Lung (tissue), 12 donors: ENCODE measurements around the gene CADM2. TPM values are rescaled to one million over a fixed set of nuclear protein-coding genes. Genes with fewer than 3 reads are reported as not detected.

Source experiments
- ATAC-seq: fragments of 200-7000 bp; cut with Tn5 transposase; one replicate; pipeline ENCODE4 v1.9.1; 2020; ENCODE audit warnings: moderate number of reproducible peaks; ENCODE audit not compliant: insufficient read depth, low FRiP score
- DNase-seq, 3 donors: peaks; one replicate each; pipeline ENCODE4 v3.0.0-alpha.2; 2013 to 2017
- H3K27ac ChIP-seq, 2 donors: one replicate each; pipeline ENCODE4 v1.5.1; 2013; ENCODE audit warnings: mild to moderate bottlenecking in 2 of 2, moderate library complexity in 2 of 2, control low read depth in 1 of 2, inconsistent platforms in 1 of 2, low read depth in 1 of 2, low read length in 1 of 2
- H3K27me3 ChIP-seq, 3 donors: one replicate each; pipeline ENCODE4 v1.5.1; 2013; ENCODE audit warnings: low read length in 2 of 3; ENCODE audit not compliant: control insufficient read depth in 3 of 3, insufficient read depth in 3 of 3
- H3K36me3 ChIP-seq, 4 donors: one replicate each; pipeline ENCODE4 v1.5.1; 2013; ENCODE audit warnings: low read length in 4 of 4, mild to moderate bottlenecking in 1 of 4, moderate library complexity in 1 of 4; ENCODE audit not compliant: control insufficient read depth in 4 of 4, insufficient read depth in 4 of 4
- H3K4me1 ChIP-seq, 5 donors: one replicate each; pipeline ENCODE4 v1.5.1; 2013; ENCODE audit warnings: low read length in 5 of 5, mild to moderate bottlenecking in 2 of 5, moderate library complexity in 1 of 5; ENCODE audit not compliant: control insufficient read depth in 5 of 5, insufficient read depth in 5 of 5
- H3K4me3 ChIP-seq: one replicate; pipeline ENCODE4 v1.5.1; 2013; ENCODE audit warnings: mild to moderate bottlenecking, control low read depth, moderate library complexity
- H3K9ac ChIP-seq, 2 donors: one replicate each; pipeline ENCODE4 v1.5.1; 2013; ENCODE audit warnings: low read length in 2 of 2, control low read depth in 1 of 2; ENCODE audit not compliant: insufficient read depth in 1 of 2
- H3K9me3 ChIP-seq, 4 donors: one replicate each; pipeline ENCODE4 v1.5.1; 2013; ENCODE audit warnings: low read length in 3 of 4, mild to moderate bottlenecking in 1 of 4, moderate library complexity in 1 of 4; ENCODE audit not compliant: control insufficient read depth in 4 of 4, insufficient read depth in 3 of 4
- CTCF ChIP-seq: IDR thresholded peaks from 2 replicates; pipeline ENCODE4 v1.5.1; 2012; ENCODE audit warnings: mild to moderate bottlenecking; ENCODE audit errors: control extremely low read depth, extremely low read depth
- WGBS, 2 donors: extraction: QIAGEN DNeasy Blood & Tissue Kit; methylation state at CpG; one replicate each; pipeline ENCODE4 v1.1.7; 2013; 5-methylcytosine and 5-hydroxymethylcytosine counted together
- polyA plus RNA-seq, 2 donors: library from polyadenylated mRNA; stranded (reverse); fragments of 200-250 nt; gene quantifications; one replicate each; pipeline ENCODE4 v1.2.1, GENCODE V29; 2013
- total RNA-seq, 2 donors: library from RNA; depleted of rRNA in 1 of 2; stranded (reverse); fragments of >200 nt in 1 of 2; gene quantifications; one replicate each; pipeline ENCODE4 v1.2.1, GENCODE V29; 2014 to 2021
- donor health status: control.
- donor health status: control.
- donor health status: Bipolar disorder and iron deficiency.
- donor health status: healthy.
- donor health status: DM: yes; HTN: yes; CAD: no.

Gene CADM2
- total and polyA plus RNA-seq, 4 donors, result 0.14 to 3.3 (median 0.32) TPM

GRCh38 chr3:85670634-85671205 lies 711.9 kb downstream of the CADM2 start:
- H3K9me3 ChIP-seq, result no peaks in the 10 kb centered on the region
- H3K9ac ChIP-seq, result no peak overlapping the region
- DNase-seq (no peak), ATAC-seq (no peak)
- H3K27me3 ChIP-seq, result no peaks in the 10 kb centered on the region
- H3K27ac ChIP-seq, result no peak overlapping the region
- 60 to 64% methylated on average over 2 of the region's 2 CpGs for WGBS, 2 donors
- H3K4me1 ChIP-seq, result peaks cover 0 to 11% (median 0%) of the 10 kb centered on the region in 5 donors
- no peak for TF ChIP-seq CTCF
- no peak overlapping the region for H3K4me3 ChIP-seq
- no peaks in the 10 kb centered on the region for H3K36me3 ChIP-seq

DNA sequence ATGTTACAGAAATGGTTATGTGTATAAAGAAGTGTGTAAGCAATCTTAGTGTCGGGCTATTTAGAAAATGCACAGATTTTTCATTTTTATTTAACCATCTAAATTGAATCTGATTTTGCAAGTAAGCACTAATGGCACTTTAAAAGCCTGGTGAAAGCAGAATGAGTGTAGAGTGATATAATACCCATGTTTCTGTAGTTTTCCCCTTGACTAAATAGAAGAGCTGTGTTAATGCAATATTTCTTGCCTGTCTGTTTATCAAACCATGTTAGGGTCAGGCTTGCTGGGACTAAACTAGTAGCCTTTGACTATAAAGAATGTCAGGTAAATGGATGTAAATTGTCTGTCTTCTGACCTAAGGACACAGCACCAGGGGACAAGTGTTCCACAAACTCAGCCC lies 714.0 kb downstream of the CADM2 start:
- 71 to 88% methylated on average over 1 of the region's 1 CpG for WGBS, 2 donors
- Histone ChIP-seq H3K27me3 (no peaks in the 10 kb centered on the region), H3K4me3 (no peak overlapping the region), H3K9me3 (no peaks in the 10 kb centered on the region), H3K9ac (no peak overlapping the region), H3K36me3 (no peaks in the 10 kb centered on the region), H3K27ac (no peak overlapping the region), H3K4me1 (peaks cover 0 to 11% (median 0%) of the 10 kb centered on the region in 5 donors)
- ATAC-seq (no peak), DNase-seq (peak in 2 of 3 donors; percentile 69 to 87)
- TF ChIP-seq CTCF, result no peak

DNA sequence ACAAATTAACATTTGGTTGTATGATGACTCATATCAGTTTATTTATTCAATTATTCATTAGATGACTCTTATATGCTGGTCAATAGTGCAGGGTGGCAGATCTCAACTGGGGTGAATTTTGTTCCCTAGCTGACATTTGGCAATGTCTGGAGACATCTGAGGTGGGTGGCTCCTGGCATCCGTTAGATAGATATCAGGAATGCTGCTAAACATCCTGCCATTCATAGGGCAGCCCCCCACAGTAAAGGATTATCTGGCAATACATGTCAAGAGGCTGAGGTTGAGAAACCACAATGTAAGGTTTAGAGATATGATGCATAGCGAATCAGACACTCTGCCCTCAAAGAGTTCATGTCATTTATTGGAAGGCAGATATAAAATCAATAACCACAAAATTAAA lies 719.9 kb downstream of the CADM2 start:
- ATAC-seq (no peak), DNase-seq (no peak)
- no peak for TF ChIP-seq CTCF
- H3K4me3 ChIP-seq, result no peak overlapping the region
- H3K27ac ChIP-seq, result no peak overlapping the region
- no peaks in the 10 kb centered on the region for H3K27me3 ChIP-seq
- H3K9me3 ChIP-seq, result no peaks in the 10 kb centered on the region
- no peak overlapping the region for H3K9ac ChIP-seq
- peaks cover 0 to under 1% (median 0%) of the 10 kb centered on the region in 5 donors for H3K4me1 ChIP-seq
- 63 to 73% methylated on average over 2 of the region's 2 CpGs for WGBS, 2 donors
- H3K36me3 ChIP-seq, result no peaks in the 10 kb centered on the region

GRCh38 chr3:85681906-85682305 lies 723.1 kb downstream of the CADM2 start:
- WGBS, 2 donors, result 61 to 71% methylated on average over 1 of the region's 1 CpG
- H3K9ac ChIP-seq, result no peak overlapping the region

More at GRCh38 chr3:85681906-85682305, 723.1 kb downstream of the CADM2 start:
- Histone ChIP-seq H3K4me1 (no peaks in the 10 kb centered on the region), H3K27me3 (no peaks in the 10 kb centered on the region), H3K36me3 (no peaks in the 10 kb centered on the region), H3K4me3 (no peak overlapping the region), H3K27ac (no peak overlapping the region), H3K9me3 (no peaks in the 10 kb centered on the region)
- no peak for DNase-seq
- TF ChIP-seq CTCF, result no peak
- no peak for ATAC-seq
